Ishikawa (cell line): ENCODE results near the gene NEU4.

ENCODE experiments used
- CEBPB ChIP-seq: IDR thresholded peaks from 2 replicates; pipeline ENCODE4 v1.6.1; 2012
- CREB1 ChIP-seq: IDR thresholded peaks from 2 replicates; pipeline ENCODE4 v1.6.1; 2012; ENCODE audit warnings: low read depth
- EGR1 ChIP-seq: IDR thresholded peaks from 2 replicates; pipeline ENCODE4 v1.6.1; 2012
- EP300 ChIP-seq: IDR thresholded peaks from 2 replicates; pipeline ENCODE4 v1.6.1; 2012; ENCODE audit warnings: borderline replicate concordance
- FOXM1 ChIP-seq: IDR thresholded peaks from 2 replicates; pipeline ENCODE4 v1.6.1; 2012; ENCODE audit warnings: low read depth, borderline replicate concordance
- MAX ChIP-seq: IDR thresholded peaks from 2 replicates; pipeline ENCODE4 v1.6.1; 2012
- NFIC ChIP-seq: IDR thresholded peaks from 2 replicates; pipeline ENCODE4 v1.6.1; 2012
- RAD21 ChIP-seq: IDR thresholded peaks from 2 replicates; pipeline ENCODE4 v1.6.1; 2012; ENCODE audit warnings: low read depth
- REST ChIP-seq: IDR thresholded peaks from 2 replicates; pipeline ENCODE4 v1.6.1; 2012; ENCODE audit warnings: low read depth, mild to moderate bottlenecking
- TAF1 ChIP-seq: IDR thresholded peaks from 2 replicates; pipeline ENCODE4 v1.6.1; 2012; ENCODE audit warnings: low read depth, mild to moderate bottlenecking
- TCF12 ChIP-seq: IDR thresholded peaks from 2 replicates; pipeline ENCODE4 v1.6.1; 2012; ENCODE audit warnings: low read depth
- TEAD4 ChIP-seq: IDR thresholded peaks from 2 replicates; pipeline ENCODE4 v1.6.1; 2012
- USF1 ChIP-seq: IDR thresholded peaks from 2 replicates; pipeline ENCODE4 v1.6.1; 2012
- YY1 ChIP-seq: IDR thresholded peaks from 2 replicates; pipeline ENCODE4 v1.6.1; 2012; ENCODE audit warnings: low read depth
- ZBTB7A ChIP-seq: IDR thresholded peaks from 2 replicates; pipeline ENCODE4 v1.6.1; 2012; ENCODE audit warnings: low read depth

NEU4 gene

GRCh38 chr2:241833101-241833663 is 24.2 kb downstream of the NEU4 start:
- TF ChIP-seq EP300 (no peak), RAD21 (no peak), TCF12 (no peak), CEBPB (no peak), FOXM1 (no peak), TAF1 (no peak)

- no peak for TF ChIP-seq TEAD4
- no peak for TF ChIP-seq TAF1
- TF ChIP-seq REST: no peak
- no peak for TF ChIP-seq ZBTB7A
- no peak for TF ChIP-seq RAD21
- TF ChIP-seq USF1: no peak
- no peak for TF ChIP-seq EGR1
- no peak for TF ChIP-seq CREB1
- no peak for TF ChIP-seq TCF12
- TF ChIP-seq EP300: no peak
- no peak for TF ChIP-seq MAX
- TF ChIP-seq NFIC: no peak
Measured at GRCh38 chr2:241834527-241835210, 25.7 kb downstream of the NEU4 start.

GRCh38 chr2:241835611-241836010 is 26.6 kb downstream of the NEU4 start:
- TF ChIP-seq YY1: no peak

GRCh38 chr2:241836292-241836691 is 27.3 kb downstream of the NEU4 start:
- no peak for TF ChIP-seq MAX
- no peak for TF ChIP-seq FOXM1
- TF ChIP-seq REST: no peak
- TF ChIP-seq CEBPB: no peak
- TF ChIP-seq CREB1: no peak
- TF ChIP-seq USF1: no peak
- no peak for TF ChIP-seq YY1
- no peak for TF ChIP-seq ZBTB7A
- TF ChIP-seq TAF1: no peak

GRCh38 chr2:241837197-241837965 is 28.4 kb downstream of the NEU4 start:
- TF ChIP-seq CREB1: no peak
- TF ChIP-seq CEBPB: no peak
- no peak for TF ChIP-seq REST
- TF ChIP-seq USF1: no peak
- TF ChIP-seq TCF12: no peak
- TF ChIP-seq NFIC: no peak
- no peak for TF ChIP-seq RAD21
- no peak for TF ChIP-seq MAX
- TF ChIP-seq FOXM1: no peak
- TF ChIP-seq TAF1: no peak
- TF ChIP-seq TEAD4: no peak
- TF ChIP-seq YY1: no peak
- TF ChIP-seq EGR1: no peak
- TF ChIP-seq ZBTB7A: no peak
- TF ChIP-seq EP300: no peak
